ENCODE data around the gene GTF3C1. TPM values are rescaled to one million over a fixed set of nuclear protein-coding genes. Genes with fewer than 3 reads are reported as not detected.
"Not testable (repeated sequence)": the region's sequence is repeated elsewhere in the genome, so short reads cannot be mapped to it uniquely, and the experiment has no call there.

Gene GTF3C1
- total RNA-seq, 3 donors from 2014 or later, result 31.2 to 44.6 (median 37.4) TPM

GRCh38 chr16:27458258-27458657 is 91.5 kb downstream of the GTF3C1 start:
- no peak for DNase-seq (ENCODE audit: low spot score in 2 of 2)
- no peak overlapping the region for H3K27ac ChIP-seq

GRCh38 chr16:27457605-27457900 is 92.2 kb downstream of the GTF3C1 start:
- H3K36me3 ChIP-seq; H3K9me3 ChIP-seq; DNase-seq (ENCODE audit: low spot score in 2 of 2); H3K4me3 ChIP-seq; intact Hi-C loops (cut with DNase I; ENCODE audit: low total_unique reads); H3K27me3 ChIP-seq; H3K4me1 ChIP-seq; H3K27ac ChIP-seq: not testable (repeated sequence)

More at GRCh38 chr16:27458258-27458657, 91.5 kb downstream of the GTF3C1 start:
- no peaks in the 10 kb centered on the region for H3K27me3 ChIP-seq
- intact Hi-C loops (cut with DNase I; ENCODE audit: low total_unique reads), result no loop called here
- H3K9me3 ChIP-seq, result no peaks in the 10 kb centered on the region
- H3K36me3 ChIP-seq, result no peaks in the 10 kb centered on the region
- H3K4me3 ChIP-seq, result no peak overlapping the region
- no peak for TF ChIP-seq CTCF (IDR thresholded peaks at IDR 0.05)
- TF ChIP-seq POLR2AphosphoS5 (IDR thresholded peaks at IDR 0.05), result no peak
- TF ChIP-seq POLR2A (IDR thresholded peaks at IDR 0.05), result no peak
- no peaks in the 10 kb centered on the region for H3K4me1 ChIP-seq

GRCh38 chr16:27455700-27456099 is 94.0 kb downstream of the GTF3C1 start:
- DNase-seq (ENCODE audit: low spot score in 2 of 2), result no peak
- H3K36me3 ChIP-seq, result no peaks in the 10 kb centered on the region
- H3K27ac ChIP-seq, result no peak overlapping the region
- no peak for TF ChIP-seq POLR2A (IDR thresholded peaks at IDR 0.05)
- no peak for TF ChIP-seq POLR2AphosphoS5 (IDR thresholded peaks at IDR 0.05)
- TF ChIP-seq CTCF (IDR thresholded peaks at IDR 0.05), result no peak
- intact Hi-C loops (cut with DNase I; ENCODE audit: low total_unique reads), result no loop called here
- no peak overlapping the region for H3K4me3 ChIP-seq
- H3K4me1 ChIP-seq, result no peaks in the 10 kb centered on the region
- H3K9me3 ChIP-seq, result no peaks in the 10 kb centered on the region
- H3K27me3 ChIP-seq, result peaks cover 0 to 5% of the 10 kb centered on the region in 2 donors

DNA sequence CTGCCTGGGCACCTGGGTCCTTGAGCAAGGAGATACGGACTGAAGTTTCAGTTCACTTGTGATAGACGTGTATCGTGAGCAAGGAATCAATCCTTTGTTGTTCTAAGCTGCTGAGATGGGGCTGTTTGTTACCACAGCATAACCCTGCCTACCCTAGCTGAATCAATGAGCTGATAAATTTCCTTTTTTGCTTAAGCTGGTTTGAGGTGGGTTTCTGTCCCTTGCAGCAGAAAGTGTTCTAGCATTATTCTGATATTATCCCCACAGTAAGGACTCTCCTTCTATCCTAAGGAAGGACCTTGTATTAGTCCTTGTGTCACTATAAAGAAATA is 96.3 kb downstream of the GTF3C1 start:
- no peaks in the 10 kb centered on the region for H3K4me1 ChIP-seq
- no peak for DNase-seq (ENCODE audit: low spot score in 2 of 2)
- H3K36me3 ChIP-seq, result no peaks in the 10 kb centered on the region
- peaks cover 0 to 22% of the 10 kb centered on the region in 2 donors for H3K27me3 ChIP-seq
- H3K27ac ChIP-seq, result no peak overlapping the region
- TF ChIP-seq CTCF (IDR thresholded peaks at IDR 0.05), result no peak
- TF ChIP-seq POLR2A (IDR thresholded peaks at IDR 0.05), result no peak
- TF ChIP-seq POLR2AphosphoS5 (IDR thresholded peaks at IDR 0.05), result no peak
- no peaks in the 10 kb centered on the region for H3K9me3 ChIP-seq
- intact Hi-C loops (cut with DNase I; ENCODE audit: low total_unique reads), result no loop called here
- no peak overlapping the region for H3K4me3 ChIP-seq

- H3K36me3 ChIP-seq, result no peaks in the 10 kb centered on the region
- H3K27ac ChIP-seq, result no peak overlapping the region
- DNase-seq (ENCODE audit: low spot score in 2 of 2), result no peak
- intact Hi-C loops (cut with DNase I; ENCODE audit: low total_unique reads), result no loop called here
- H3K27me3 ChIP-seq, result peaks cover 0 to 24% of the 10 kb centered on the region in 2 donors
- TF ChIP-seq CTCF (IDR thresholded peaks at IDR 0.05) (no peak), POLR2A (IDR thresholded peaks at IDR 0.05) (no peak), POLR2AphosphoS5 (IDR thresholded peaks at IDR 0.05) (no peak)
- H3K4me1 ChIP-seq, result no peaks in the 10 kb centered on the region
- H3K4me3 ChIP-seq, result no peak overlapping the region
- no peaks in the 10 kb centered on the region for H3K9me3 ChIP-seq
These were observed 96.9 kb downstream of the GTF3C1 start for GRCh38 chr16:27452569-27453493.

Data from breast epithelium (tissue), 4 donors.